Ishikawa (cell line): ENCODE measurements around the gene TGFBRAP1.

Experiments used
- CEBPB ChIP-seq: IDR thresholded peaks from 2 replicates; pipeline ENCODE4 v1.6.1; 2012
- CREB1 ChIP-seq: IDR thresholded peaks from 2 replicates; pipeline ENCODE4 v1.6.1; 2012; ENCODE audit warnings: low read depth
- EGR1 ChIP-seq: IDR thresholded peaks from 2 replicates; pipeline ENCODE4 v1.6.1; 2012
- EP300 ChIP-seq: IDR thresholded peaks from 2 replicates; pipeline ENCODE4 v1.6.1; 2012; ENCODE audit warnings: borderline replicate concordance
- FOXM1 ChIP-seq: IDR thresholded peaks from 2 replicates; pipeline ENCODE4 v1.6.1; 2012; ENCODE audit warnings: low read depth, borderline replicate concordance
- NFIC ChIP-seq: IDR thresholded peaks from 2 replicates; pipeline ENCODE4 v1.6.1; 2012
- RAD21 ChIP-seq: IDR thresholded peaks from 2 replicates; pipeline ENCODE4 v1.6.1; 2012; ENCODE audit warnings: low read depth
- TAF1 ChIP-seq: IDR thresholded peaks from 2 replicates; pipeline ENCODE4 v1.6.1; 2012; ENCODE audit warnings: low read depth, mild to moderate bottlenecking
- TCF12 ChIP-seq: IDR thresholded peaks from 2 replicates; pipeline ENCODE4 v1.6.1; 2012; ENCODE audit warnings: low read depth
- TEAD4 ChIP-seq: IDR thresholded peaks from 2 replicates; pipeline ENCODE4 v1.6.1; 2012
- YY1 ChIP-seq: IDR thresholded peaks from 2 replicates; pipeline ENCODE4 v1.6.1; 2012; ENCODE audit warnings: low read depth
- ZBTB7A ChIP-seq: IDR thresholded peaks from 2 replicates; pipeline ENCODE4 v1.6.1; 2012; ENCODE audit warnings: low read depth
- TF ChIP-seq, protein P1 (sequence below): IDR thresholded peaks from 2 replicates; pipeline ENCODE4 v1.6.1; 2012; ENCODE audit warnings: low read depth, mild to moderate bottlenecking
- TF ChIP-seq, protein P2 (sequence below): IDR thresholded peaks from 2 replicates; pipeline ENCODE4 v1.6.1; 2012
- TF ChIP-seq, protein P3 (sequence below): IDR thresholded peaks from 2 replicates; pipeline ENCODE4 v1.6.1; 2012

The TGFBRAP1 gene

DNA sequence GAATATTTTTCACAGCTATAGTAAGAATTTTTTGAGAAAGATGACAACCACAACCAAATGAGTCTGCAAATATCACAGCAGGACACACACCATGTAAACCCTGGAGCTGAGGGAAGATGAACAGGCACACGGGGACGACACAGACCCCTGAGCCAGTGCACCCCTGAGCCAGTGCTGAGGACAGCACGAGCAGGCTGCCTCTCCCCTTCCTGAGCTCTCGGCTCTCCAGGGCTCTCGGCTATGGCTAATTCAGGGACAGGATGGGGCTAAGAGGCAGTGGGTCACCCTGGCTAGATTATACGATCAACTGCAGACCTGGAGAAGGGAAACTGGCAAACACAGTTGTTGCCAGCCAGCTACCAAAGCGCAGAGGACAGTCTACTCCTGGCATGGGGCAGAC lies 41.4 kb downstream of the TGFBRAP1 start:
- TF ChIP-seq YY1 (no peak), CREB1 (no peak), EP300 (no peak)
- TF ChIP-seq, protein P1, sequence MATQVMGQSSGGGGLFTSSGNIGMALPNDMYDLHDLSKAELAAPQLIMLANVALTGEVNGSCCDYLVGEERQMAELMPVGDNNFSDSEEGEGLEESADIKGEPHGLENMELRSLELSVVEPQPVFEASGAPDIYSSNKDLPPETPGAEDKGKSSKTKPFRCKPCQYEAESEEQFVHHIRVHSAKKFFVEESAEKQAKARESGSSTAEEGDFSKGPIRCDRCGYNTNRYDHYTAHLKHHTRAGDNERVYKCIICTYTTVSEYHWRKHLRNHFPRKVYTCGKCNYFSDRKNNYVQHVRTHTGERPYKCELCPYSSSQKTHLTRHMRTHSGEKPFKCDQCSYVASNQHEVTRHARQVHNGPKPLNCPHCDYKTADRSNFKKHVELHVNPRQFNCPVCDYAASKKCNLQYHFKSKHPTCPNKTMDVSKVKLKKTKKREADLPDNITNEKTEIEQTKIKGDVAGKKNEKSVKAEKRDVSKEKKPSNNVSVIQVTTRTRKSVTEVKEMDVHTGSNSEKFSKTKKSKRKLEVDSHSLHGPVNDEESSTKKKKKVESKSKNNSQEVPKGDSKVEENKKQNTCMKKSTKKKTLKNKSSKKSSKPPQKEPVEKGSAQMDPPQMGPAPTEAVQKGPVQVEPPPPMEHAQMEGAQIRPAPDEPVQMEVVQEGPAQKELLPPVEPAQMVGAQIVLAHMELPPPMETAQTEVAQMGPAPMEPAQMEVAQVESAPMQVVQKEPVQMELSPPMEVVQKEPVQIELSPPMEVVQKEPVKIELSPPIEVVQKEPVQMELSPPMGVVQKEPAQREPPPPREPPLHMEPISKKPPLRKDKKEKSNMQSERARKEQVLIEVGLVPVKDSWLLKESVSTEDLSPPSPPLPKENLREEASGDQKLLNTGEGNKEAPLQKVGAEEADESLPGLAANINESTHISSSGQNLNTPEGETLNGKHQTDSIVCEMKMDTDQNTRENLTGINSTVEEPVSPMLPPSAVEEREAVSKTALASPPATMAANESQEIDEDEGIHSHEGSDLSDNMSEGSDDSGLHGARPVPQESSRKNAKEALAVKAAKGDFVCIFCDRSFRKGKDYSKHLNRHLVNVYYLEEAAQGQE = no peak

DNA sequence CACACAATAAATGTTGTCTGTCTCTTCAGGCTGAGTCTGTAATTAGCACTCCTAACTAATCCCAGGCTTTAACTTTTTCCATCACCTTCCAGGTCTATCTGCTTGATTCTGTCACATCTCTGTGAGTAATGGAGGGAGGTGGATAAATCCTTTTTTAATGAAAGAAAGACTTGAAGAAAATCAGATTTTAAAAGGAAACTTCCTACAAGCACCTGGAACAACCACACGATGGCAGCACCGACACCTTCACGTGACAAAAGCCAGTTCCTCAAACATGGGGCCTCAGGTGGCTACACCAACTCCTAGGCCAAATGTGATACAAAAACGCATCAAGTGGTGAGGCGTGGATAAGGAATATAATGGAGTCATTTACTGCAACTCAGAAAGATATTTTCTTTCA lies 41.8 kb downstream of the TGFBRAP1 start:
- peak; percentile 35 for TF ChIP-seq RAD21
- no peak for TF ChIP-seq TAF1
- TF ChIP-seq, protein P2, sequence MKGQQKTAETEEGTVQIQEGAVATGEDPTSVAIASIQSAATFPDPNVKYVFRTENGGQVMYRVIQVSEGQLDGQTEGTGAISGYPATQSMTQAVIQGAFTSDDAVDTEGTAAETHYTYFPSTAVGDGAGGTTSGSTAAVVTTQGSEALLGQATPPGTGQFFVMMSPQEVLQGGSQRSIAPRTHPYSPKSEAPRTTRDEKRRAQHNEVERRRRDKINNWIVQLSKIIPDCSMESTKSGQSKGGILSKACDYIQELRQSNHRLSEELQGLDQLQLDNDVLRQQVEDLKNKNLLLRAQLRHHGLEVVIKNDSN = peak; percentile 77
- TF ChIP-seq, protein P3, sequence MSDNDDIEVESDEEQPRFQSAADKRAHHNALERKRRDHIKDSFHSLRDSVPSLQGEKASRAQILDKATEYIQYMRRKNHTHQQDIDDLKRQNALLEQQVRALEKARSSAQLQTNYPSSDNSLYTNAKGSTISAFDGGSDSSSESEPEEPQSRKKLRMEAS = no peak

DNA sequence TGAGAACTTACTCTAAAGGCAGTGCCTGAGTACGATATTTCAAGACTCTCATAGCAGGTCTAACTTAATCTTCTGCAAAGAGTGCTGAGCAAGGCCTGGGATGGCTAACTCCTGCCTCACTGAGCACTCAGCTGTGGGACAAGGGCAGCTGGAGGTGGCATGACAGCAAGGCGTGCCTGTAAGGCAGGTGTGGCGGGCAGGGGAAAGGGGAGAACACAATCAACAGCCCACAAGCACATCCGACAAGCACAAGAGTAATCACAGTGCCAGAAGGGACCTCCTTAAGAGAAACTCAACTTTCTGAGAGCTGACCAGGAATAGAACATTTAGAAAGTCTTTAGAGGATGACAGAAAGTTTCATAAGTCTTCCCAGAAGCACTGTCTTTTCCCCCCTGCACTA lies 46.0 kb downstream of the TGFBRAP1 start:
- TF ChIP-seq, protein P3 = no peak
- TF ChIP-seq ZBTB7A = no peak
- no peak for TF ChIP-seq TEAD4
- TF ChIP-seq TCF12 = no peak
- TF ChIP-seq, protein P1 = no peak
- no peak for TF ChIP-seq YY1
- no peak for TF ChIP-seq CEBPB
- TF ChIP-seq RAD21 = no peak
- no peak for TF ChIP-seq CREB1
- TF ChIP-seq, protein P2 = no peak
- TF ChIP-seq TAF1 = no peak
- TF ChIP-seq EGR1 = no peak
- TF ChIP-seq FOXM1 = no peak
- no peak for TF ChIP-seq EP300
- no peak for TF ChIP-seq NFIC

DNA sequence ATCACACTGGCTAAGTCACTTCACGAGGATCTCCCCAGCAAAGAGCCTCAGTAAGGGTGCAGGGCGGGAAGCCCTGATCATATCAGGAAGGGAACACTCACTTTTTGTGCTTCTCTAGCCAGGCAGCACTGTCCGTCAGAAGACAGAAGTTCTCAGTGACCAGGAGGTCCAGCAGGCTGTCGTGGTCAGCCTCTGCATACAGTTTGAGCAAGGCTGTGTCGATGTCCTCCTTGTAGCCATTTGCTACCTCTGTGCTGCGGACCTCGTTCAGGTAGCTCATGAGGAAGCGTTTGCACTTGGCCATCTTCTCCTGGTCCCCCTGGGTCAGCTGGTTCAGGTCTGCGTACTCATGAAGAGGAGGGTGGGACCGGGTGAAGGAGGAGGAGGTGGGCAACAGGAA lies 49.3 kb downstream of the TGFBRAP1 start:
- no peak for TF ChIP-seq FOXM1
- TF ChIP-seq TCF12 = no peak
- TF ChIP-seq, protein P1 = no peak
- TF ChIP-seq, protein P2 = no peak
- no peak for TF ChIP-seq ZBTB7A
- no peak for TF ChIP-seq YY1
- TF ChIP-seq EP300 = no peak
- TF ChIP-seq EGR1 = no peak
- TF ChIP-seq TEAD4 = no peak
- TF ChIP-seq RAD21 = no peak
- no peak for TF ChIP-seq CEBPB
- TF ChIP-seq, protein P3 = no peak
- TF ChIP-seq NFIC = no peak
- TF ChIP-seq TAF1 = no peak
- TF ChIP-seq CREB1 = no peak

DNA sequence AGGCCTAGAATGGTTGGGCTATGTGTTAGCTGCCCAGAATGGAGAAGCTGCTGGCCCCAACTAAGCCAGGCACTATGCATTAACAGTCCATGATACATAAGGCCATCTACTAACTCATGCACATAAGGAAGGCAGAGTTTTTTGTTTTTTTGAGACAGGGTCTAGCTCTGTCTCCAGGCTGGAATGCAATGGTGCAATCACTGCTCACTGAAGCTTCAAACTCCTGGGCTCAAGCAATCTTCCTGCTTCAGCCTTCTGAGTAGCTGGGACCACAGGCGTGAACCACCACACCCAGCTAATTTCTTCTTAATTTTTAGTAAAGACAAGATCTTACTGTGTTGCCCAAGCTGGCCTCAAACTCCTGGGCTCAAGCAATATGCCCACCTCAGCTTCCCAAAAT lies 50.4 kb downstream of the TGFBRAP1 start:
- TF ChIP-seq, protein P3 = no peak
- no peak for TF ChIP-seq TAF1
- no peak for TF ChIP-seq NFIC
- TF ChIP-seq, protein P2 = no peak
